SW480 (cell line): ENCODE results near the gene TOR4A.
"Not testable (repeated sequence)": the region's sequence is repeated elsewhere in the genome, so short reads cannot be mapped to it uniquely, and the experiment has no call there.

Source experiments
- DNase-seq: peaks from one replicate; pipeline ENCODE4 v3.0.0-alpha.2; 2016; ENCODE audit warnings: low spot score

The TOR4A gene

DNA sequence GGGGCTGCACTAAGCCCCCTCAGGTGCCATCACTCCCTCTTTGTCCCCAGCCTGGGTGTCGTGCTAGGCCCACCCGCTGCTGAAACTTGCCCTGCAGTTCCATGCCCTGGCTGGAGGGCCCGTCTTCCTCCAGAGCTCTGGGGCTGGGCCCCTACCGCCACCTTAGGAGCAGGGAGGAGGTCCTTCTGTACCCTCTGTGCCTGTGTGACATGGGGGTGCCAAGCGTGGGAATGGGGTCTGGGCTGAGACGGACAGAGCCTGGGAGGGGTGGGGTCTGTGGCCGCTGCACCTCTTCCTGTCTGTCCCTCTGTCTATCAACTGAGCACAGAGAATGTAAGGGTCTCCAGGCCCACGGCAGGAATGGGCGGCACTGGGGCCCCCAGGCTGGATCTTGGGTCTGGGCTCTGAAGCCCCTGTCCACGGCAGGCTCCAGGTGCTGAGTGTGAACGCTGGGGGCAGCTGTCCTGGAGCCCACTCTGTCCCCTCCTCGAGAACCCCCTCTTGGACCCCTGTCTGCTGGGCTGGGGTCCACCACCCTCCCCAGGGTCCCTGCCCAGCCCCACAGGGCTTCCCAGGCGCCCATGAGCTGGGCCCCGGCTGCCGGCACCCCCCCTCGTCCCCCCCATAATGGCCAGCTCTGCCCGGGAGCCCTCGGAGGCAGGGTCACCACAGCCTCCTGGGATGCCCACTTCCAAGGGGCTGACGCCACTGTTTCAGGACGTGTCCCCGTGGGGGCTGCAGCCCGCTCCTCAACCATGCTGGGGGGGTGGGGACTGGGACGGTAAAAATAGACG lies 40.4 kb downstream of the TOR4A start:
- DNase-seq, result no peak

DNA sequence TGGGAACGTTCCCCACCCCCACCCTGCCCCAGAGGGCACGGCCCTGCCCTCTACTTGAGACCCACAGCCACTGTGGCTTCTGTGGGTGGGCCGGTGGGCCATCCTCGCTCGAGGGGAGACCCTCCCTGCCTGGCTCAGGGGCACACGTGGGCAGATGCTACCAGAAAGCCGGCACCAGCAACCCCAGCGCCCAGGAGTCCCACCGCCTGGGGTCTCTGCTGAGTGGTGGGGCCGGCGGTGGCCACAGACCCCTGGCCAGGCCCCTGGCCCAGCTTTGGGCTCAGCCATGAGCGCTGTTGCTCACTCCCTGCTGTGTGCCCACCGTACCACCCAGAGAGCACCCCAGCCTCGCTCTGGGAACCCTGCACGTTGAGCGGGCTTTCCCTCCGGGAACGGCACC lies 41.1 kb downstream of the TOR4A start:
- no peak for DNase-seq

DNA sequence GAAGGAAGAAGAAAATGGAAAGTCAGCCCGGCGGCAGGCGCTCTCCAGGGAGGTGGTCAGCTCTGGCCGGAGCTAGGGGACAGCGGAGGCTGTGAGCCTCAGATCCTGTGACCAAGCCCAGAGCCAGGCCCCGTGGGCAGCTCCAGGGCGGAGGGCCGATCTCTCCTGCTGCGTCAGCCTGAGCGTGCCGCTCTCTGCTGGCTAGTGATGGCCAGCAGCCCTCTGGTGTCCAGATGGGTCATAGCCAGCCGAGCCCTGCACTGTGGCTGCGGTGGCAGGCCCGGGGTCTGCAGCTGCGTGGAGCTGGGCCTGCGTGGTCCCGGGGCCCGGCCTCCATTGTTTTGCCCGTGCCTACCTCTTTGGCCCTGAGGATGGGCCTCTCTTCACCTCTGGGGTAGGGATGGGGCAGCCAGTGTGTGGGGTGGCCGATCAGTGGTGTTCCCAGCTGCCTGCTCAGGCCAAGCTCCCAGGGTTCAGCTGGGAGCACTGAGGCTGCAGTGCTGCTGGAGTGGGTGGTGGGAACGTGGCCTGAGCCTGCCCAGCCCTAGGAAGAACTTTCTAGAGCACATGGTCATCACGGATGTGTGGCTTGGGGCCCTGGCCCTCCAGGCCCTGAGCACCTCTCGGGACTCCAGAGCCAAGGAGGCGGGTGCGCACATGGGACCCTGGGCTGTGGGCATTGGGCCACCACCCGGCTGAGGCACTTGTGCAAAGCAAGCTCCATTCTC lies 41.6 kb downstream of the TOR4A start:
- DNase-seq, result no peak

DNA sequence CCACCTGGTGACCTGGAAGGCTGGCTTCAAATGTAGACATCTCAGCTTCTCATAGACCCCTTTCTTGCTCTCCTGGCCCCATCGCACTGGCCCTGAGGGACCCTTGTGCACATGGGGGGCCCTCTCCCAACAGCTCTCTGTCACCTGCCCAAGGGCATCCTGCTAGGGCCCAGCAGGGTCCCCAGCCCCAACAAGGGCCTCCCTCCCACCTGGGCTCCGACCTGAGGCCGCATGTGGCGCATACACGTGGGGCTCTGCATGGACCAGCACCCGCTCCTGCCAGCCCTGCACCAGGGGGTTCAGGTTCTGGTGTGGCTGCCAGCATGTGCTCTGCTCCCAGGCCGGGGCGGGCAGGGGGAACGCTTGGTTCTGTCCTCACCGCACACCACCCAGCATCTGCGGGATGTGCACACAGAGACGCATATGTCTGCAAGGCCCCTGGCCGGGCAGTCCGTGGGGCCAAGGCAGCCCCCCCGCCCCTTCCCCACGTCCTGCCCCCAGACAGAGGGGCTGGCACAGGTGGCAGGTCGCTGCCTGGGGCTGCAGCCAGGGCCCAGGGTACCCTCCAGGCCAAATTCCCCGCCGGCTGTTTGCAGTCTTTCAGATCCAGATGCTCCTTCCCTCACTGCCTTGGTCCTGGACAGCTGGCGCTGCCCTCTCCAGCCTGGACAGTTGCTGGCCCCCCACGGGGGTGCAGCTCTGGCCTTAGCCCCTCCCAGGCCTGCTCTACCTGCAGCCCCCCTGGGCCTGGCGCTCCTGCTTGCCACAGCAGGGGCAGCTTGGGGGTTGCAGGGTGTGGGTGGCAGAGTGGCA lies 42.4 kb downstream of the TOR4A start:
- DNase-seq, result no peak

DNA sequence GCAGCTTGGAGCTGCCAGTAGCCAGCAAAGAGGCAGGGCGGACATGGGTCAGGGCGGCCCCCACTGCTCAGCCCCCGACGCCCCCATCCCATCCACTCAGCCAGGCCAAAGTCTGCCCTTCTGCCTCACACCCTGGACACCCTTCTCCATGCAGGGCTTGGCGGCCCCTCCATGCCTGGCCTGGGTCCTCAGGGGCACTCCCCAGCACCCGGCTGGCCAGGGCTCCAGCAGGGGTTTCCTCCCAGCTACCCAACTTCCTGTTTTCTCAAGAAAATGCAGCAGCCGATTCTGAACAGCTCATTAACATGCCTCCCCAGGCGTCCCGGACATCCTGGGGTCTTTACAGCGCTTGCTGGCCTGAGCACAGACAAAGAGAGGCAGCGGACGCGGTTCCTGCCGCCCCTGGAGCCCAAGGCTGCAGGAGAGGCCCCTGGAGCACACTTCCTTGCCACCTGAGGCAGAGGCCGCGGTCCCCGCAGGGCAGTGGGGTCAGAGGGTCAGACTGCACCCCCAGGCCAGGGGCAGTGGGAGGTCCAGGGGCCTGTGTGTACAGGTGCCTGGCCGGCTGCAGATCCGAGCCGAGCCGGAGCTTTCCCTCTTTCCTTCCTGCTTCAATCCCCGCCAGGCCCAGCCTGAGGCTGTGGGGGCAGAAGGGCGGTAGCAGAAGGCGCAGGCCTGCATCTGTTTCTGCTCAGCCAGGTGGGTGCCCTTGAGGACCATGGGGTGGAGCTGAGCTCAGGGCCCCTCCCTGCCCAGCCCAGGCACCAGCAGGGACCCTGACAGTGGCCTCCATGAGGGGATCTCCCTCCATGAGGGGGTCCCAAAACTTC lies 43.2 kb downstream of the TOR4A start:
- no peak for DNase-seq

DNA sequence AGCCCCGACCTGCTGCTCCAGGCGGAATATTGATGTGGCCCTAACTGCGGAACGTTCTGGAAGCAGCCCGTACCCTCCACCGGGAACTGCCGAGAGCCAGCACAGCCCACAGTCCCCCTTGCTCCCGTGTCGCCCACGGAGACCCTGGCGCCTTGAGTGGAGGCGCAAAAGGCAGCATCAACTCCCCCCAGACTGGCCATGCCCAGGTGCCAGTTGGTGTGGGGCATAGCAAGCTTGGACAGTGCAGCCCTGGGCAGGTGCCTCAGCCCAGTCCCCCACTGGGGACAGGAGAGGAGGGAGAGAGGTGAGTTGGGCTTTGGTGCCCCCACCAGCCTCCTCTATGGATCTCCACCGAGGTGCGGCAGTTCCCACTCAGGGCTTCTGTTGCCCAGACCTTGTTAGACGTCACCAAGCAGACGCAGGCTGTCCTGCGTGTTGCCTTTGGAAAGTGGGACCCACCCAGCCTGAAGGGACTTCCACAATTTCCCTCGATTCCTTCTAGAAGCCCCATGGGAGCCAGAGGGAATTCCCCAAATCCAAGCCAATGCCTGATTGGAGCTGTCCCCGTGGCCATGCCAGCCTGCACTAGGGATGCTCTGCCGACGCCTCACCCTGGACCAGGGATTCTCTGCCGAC lies 44.3 kb downstream of the TOR4A start:
- no peak for DNase-seq

DNA sequence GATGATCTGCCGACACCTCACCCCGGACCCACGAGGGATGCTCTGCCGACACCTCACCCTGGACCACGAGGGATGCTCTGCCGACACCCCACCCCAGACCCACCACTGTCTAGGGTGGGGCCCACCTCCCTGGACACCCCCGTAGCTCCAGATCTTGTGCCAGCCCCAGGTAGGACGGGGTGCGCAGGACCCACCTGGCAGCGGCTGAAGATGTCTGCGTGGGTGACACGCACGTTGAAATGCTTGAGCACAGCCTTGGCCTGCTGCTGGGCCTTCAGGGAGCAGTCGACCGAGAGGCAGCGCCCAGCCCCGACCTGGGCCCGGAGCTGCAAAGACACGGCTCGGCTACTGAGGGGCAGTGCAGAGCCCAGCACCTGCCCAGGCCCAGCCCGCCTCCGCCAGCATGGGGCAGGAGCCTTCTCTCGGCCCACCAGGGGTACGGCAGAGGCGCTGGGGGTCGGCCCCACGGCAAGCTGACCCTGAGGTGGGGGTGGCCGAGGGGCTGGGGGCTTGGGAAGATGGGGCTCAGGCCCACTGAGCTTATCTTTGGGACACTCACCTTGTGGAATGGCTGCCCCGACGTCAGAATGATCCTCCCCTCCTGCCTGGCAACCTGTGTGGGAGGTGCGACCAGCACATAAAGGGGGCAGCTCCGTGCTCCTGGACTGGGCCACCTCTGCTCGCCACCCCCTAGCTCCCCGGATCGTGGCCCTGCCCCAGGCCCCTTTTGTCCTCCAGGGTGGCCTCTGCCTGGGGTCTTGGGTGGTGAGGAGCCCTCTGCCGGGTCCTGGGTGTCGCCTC lies 46.2 kb downstream of the TOR4A start:
- DNase-seq, result no peak

DNA sequence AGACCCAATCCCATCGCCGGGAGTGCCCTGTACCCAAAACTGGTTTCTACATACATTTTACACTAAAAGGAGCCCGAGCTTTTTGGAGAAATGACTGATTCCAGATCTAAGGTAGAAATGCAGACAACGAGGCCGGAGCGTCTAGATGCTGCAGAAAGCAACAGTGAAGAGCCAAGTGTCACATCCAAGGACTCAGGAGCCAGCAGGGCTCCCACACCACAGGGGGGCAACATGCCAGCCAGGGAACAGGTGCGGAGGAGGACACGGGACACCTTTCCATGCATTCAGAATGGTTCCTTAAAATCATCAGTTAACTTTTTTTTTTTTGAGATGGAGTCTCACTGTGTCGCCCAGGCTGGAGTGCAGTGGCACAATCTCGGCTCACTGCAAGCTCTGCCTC lies 47.6 kb downstream of the TOR4A start:
- DNase-seq, result no peak

DNA sequence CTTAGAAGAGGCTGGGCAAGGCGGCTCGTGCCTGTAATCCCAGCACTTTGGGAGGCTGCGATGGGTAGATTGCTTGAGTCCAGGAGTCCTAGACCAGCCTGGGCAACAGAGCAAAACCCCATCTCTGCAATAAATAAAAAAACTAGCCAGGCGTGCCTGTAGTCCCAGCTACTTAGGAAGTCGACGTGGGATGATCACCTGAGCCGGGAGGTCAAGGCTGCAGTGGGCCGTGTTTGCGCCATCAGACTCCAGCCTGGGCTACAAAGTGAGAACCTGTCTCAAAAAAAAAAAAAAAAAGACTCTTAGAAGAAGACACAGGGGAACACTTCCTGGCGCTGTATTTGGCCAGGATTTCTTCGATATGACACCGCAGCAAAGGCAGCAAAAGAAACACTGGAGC lies 48.3 kb downstream of the TOR4A start:
- DNase-seq, result no peak

DNA sequence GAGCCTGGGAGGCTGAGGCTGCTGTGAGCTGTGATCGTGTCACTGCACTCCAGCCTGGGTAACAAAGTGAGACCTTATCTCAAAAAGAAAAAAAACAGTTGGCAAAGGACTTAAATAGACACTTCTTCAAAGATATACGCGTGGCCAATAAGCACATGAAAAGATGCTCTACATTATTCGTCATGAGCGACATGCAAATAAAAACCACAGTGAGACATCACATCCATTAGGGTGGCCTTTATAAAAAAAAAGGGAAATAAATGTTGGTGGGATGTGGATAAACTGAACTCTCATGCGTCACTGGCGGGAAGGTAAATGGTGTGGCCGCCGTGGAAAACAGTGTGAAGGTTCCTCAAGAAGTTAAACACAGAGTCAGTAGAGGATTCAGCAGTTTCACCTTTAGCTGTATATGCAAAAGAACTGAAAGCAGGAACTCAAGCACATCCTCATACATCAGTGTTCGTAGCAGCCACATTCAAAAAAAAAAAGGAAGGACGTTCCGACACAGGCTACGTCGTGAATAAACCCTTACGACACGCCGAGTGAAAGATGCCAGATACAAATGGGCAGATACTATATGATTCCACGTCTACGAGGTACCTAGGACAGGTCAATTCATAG lies 49.0 kb downstream of the TOR4A start:
- DNase-seq, result no peak

DNA sequence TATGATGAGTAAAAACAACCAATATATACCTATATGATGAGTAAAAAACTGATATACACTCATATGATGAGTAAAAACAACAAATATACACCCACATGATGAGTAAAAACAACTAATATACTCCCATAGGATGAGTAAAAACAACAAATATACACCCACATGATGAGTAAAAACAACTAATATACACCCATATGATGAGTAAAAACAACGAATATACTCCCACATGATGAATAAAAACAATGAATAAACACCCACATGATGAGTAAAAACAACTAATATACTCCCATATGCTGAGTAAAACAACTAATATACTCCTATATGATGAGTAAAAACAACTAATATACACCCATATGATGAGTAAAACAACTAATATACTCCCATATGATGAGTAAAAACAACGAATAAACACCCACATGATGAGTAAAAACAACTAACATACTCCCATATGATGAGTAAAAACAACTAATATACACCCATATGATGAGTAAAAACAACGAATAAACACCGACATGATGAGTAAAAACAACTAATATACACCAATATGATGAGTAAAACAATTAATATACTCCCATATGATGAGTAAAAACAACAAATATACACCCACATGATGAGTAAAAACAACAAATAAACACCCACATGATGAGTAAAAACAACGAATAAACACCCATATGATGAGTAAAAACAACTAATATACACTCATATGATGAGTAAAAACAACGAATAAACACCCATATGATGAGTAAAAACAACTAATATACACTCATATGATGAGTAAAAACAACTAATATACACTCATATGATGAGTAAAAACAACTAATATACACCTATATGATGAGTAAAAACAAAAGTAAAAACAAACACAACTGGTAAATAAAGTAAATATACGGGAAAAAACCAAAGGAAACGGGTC lies 50.4 kb downstream of the TOR4A start:
- not testable (repeated sequence) for DNase-seq

DNA sequence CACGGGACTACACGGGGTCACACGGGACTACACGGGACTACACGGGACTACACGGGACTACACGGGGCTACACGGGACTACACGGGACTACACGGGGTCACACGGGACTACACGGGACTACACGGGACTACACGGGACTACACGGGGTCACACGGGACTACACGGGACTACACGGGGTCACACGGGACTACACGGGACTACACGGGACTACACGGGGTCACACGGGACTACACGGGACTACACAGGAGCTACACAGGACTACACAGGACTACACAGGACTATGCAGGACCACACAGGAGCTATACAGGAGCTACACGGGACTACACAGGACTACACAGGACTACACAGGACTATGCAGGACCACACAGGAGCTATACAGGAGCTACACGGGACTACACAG lies 52.1 kb downstream of the TOR4A start:
- DNase-seq, result not testable (repeated sequence)

DNA sequence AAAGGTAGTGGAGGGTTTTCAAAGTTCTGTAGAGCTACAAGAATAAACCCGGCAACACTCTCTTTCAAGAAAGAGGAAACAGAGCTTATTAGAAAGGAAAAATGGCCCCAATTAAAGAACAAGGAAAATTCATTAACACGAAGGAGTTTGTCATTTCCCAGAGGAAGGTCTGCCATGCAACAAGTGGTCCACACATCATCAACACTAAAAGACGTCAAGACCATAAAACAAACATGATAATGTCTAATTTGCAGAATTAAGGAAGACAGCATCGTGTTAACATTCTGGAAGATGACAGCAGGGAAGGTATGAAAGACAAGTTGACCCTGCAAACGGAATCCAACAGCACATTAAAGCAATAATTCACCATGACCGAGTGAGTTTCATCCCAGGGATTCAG lies 53.2 kb downstream of the TOR4A start:
- DNase-seq, result no peak

DNA sequence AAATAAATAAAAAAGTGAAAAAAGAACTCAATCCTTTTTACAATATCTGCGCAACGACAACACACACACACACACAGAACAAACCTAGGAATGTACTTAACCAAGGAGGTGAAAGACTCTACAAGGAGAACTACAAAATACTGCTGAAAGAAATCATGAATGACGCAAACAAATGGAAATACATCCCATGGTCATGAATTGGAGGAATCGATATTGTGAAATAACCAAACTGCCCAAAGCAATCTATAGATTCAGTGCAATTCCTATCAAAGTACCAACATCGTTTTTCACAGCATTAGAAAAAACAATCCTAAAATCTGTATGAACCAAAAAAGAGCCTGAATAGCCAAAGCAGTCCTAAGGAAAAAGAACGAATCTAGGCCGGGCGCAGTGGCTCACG lies 54.4 kb downstream of the TOR4A start:
- DNase-seq, result no peak
